DND-41 (cell line): ENCODE data around the gene SPI1.

Source experiments
- ATAC-seq: fragments of 200-7000 bp; cut with Tn5 transposase; 3 replicates; pipeline ENCODE4 v1.9.1; 2021; ENCODE audit warnings: low read depth; ENCODE audit not compliant: insufficient read depth
- DNase-seq: peaks from one replicate; pipeline ENCODE4 v3.0.0-alpha.2; 2020
- H2AFZ ChIP-seq: 2 replicates; pipeline ENCODE4 v1.6.0; 2012; ENCODE audit warnings: low read depth, low read length
- H3K27ac ChIP-seq: 2 replicates; pipeline ENCODE4 v1.5.1; 2012; ENCODE audit warnings: low read length, inconsistent platforms
- H3K27me3 ChIP-seq: fragments of 200-600 bp; sonication (generic); 2 replicates; pipeline ENCODE4 v1.6.0; 2012; ENCODE audit warnings: low read length, mild to moderate bottlenecking, inconsistent platforms; ENCODE audit not compliant: insufficient read depth, poor library complexity
- H3K36me3 ChIP-seq: 2 replicates; pipeline ENCODE4 v1.5.1; 2012; ENCODE audit warnings: low read length, inconsistent platforms; ENCODE audit not compliant: insufficient read depth
- H3K4me1 ChIP-seq: 2 replicates; pipeline ENCODE4 v1.5.1; 2012; ENCODE audit warnings: mild to moderate bottlenecking, low read length; ENCODE audit not compliant: insufficient read depth
- H3K4me2 ChIP-seq: 2 replicates; pipeline ENCODE4 v1.6.0; 2012; ENCODE audit warnings: mild to moderate bottlenecking, moderate library complexity, low read length, inconsistent platforms; ENCODE audit not compliant: insufficient read depth
- H3K4me3 ChIP-seq, 2 experiments: fragments of 200-600 bp in 1 of 2; shearing (Covaris generic) in 1 of 2; 2 replicates each; pipeline ENCODE4 v1.5.1; 2012 to 2016; ENCODE audit warnings: inconsistent platforms in 2 of 2, low read length in 2 of 2, mild to moderate bottlenecking in 2 of 2, low read depth in 1 of 2, moderate library complexity in 1 of 2
- H3K79me2 ChIP-seq: 2 replicates; pipeline ENCODE4 v1.6.0; 2012; ENCODE audit warnings: low read length, inconsistent platforms; ENCODE audit not compliant: insufficient read depth
- H3K9ac ChIP-seq: 2 replicates; pipeline ENCODE4 v1.6.0; 2012; ENCODE audit warnings: low read depth, mild to moderate bottlenecking, inconsistent platforms, low read length, moderate library complexity
- H3K9me3 ChIP-seq: 2 replicates; pipeline ENCODE4 v1.5.1; 2012; ENCODE audit warnings: low read length, moderate library complexity, mild to moderate bottlenecking, inconsistent platforms; ENCODE audit not compliant: insufficient read depth, severe bottlenecking
- H4K20me1 ChIP-seq: 2 replicates; pipeline ENCODE4 v1.6.0; 2012; ENCODE audit warnings: low read length; ENCODE audit not compliant: insufficient read depth
- EZH2 ChIP-seq: IDR thresholded peaks from 3 replicates; pipeline ENCODE4 v1.6.1; 2012; ENCODE audit warnings: borderline replicate concordance, low read depth, mild to moderate bottlenecking, moderate library complexity, low read length, inconsistent platforms; ENCODE audit not compliant: severe bottlenecking
- TF ChIP-seq, protein P1 (sequence below): IDR thresholded peaks from 2 replicates; pipeline ENCODE4 v1.5.1; 2012; ENCODE audit warnings: borderline replicate concordance, low read length, moderate library complexity, mild to moderate bottlenecking; ENCODE audit not compliant: poor library complexity, severe bottlenecking; ENCODE audit errors: extremely low read depth

SPI1 gene

DNA sequence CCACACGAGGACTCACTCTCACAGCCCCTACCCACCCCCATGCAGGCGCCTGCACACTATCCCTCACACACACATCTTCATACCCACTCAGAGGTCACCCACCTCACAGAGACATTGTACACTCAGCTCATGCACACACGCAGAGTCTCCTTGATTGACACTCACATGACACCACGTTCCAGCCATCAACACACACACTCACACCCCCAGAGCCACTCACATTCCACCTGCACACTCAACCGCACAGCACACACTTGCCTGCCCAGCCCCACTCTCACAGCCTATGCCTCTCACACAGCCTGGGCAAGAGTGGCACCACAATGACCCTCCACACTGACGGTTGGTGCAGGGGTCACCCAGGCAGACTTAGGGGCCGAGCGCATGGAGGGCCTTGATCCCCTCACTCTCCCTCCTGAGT, 2.2 kb downstream of the SPI1 start:
- Histone ChIP-seq H3K79me2 (no peaks in the 10 kb centered on the region), H3K4me2 (no peak overlapping the region)

DNA sequence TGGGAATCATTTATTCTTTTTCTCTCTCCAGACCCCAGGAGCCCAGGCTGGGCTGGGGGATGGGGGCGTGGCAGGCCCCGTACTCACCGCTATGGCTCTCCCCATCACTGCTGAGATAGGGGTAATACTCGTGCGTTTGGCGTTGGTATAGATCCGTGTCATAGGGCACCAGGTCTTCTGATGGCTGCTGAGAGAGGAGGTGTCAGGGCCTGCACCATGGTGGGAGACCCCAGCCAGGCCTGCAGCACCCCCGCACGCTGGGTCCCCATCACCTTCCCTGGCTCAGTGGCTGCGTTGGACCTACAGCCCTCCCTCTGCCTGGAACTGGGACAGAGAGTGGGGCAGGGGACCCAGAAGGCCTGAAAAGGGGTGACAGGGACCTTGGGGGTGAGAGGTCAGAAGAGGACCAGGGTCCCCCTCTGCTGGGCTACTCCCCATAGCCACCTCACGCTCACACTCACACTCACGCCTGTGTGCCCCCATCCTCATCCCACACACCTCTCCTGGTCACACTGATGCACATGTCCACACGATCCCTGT, 2.7 kb downstream of the SPI1 start:
- Histone ChIP-seq H3K4me3 (no peak overlapping the region), H3K9ac (no peak overlapping the region), H3K4me1 (no peaks in the 10 kb centered on the region), H3K27me3 (no peaks in the 10 kb centered on the region), H4K20me1 (no peaks in the 10 kb centered on the region), H3K27ac (no peak overlapping the region), H2AFZ (no peak overlapping the region), H3K36me3 (no peaks in the 10 kb centered on the region), H3K4me2 (no peak overlapping the region), H3K9me3 (no peaks in the 10 kb centered on the region), H3K79me2 (no peaks in the 10 kb centered on the region)
- TF ChIP-seq EZH2: no peak
- TF ChIP-seq, protein P1, sequence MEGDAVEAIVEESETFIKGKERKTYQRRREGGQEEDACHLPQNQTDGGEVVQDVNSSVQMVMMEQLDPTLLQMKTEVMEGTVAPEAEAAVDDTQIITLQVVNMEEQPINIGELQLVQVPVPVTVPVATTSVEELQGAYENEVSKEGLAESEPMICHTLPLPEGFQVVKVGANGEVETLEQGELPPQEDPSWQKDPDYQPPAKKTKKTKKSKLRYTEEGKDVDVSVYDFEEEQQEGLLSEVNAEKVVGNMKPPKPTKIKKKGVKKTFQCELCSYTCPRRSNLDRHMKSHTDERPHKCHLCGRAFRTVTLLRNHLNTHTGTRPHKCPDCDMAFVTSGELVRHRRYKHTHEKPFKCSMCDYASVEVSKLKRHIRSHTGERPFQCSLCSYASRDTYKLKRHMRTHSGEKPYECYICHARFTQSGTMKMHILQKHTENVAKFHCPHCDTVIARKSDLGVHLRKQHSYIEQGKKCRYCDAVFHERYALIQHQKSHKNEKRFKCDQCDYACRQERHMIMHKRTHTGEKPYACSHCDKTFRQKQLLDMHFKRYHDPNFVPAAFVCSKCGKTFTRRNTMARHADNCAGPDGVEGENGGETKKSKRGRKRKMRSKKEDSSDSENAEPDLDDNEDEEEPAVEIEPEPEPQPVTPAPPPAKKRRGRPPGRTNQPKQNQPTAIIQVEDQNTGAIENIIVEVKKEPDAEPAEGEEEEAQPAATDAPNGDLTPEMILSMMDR: no peak
- no peak for ATAC-seq
- no peak for DNase-seq

More for the DNA sequence above, 2.2 kb downstream of the SPI1 start:
- Histone ChIP-seq H4K20me1 (no peaks in the 10 kb centered on the region), H3K27me3 (no peaks in the 10 kb centered on the region), H2AFZ (no peak overlapping the region), H3K4me1 (no peaks in the 10 kb centered on the region), H3K27ac (no peak overlapping the region), H3K36me3 (no peaks in the 10 kb centered on the region), H3K9me3 (no peaks in the 10 kb centered on the region), H3K9ac (no peak overlapping the region), H3K4me3 (no peak overlapping the region)
- ATAC-seq: no peak
- TF ChIP-seq, protein P1: no peak
- no peak for TF ChIP-seq EZH2
- no peak for DNase-seq

DNA sequence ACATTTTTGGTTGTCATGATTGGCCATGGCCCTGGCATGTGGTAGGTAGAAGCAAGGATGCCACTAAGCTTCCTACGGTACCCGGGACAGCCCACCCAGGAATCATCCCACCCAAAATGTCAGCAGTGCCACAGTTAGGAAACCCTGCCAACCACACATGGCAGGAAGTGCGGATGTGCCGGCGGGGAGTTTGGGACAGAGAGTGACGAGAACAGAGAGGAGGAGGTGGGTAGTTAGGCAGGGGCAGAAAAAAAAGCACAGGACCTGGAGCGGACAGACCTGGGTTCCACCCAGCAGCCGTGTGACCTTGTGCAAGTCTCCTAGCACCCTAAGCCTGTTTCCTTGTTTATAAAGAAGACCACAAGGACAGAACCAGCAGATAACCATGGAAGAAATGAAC, 3.3 kb downstream of the SPI1 start:
- no peaks in the 10 kb centered on the region for H3K36me3 ChIP-seq
- no peak overlapping the region for H3K4me2 ChIP-seq
- no peaks in the 10 kb centered on the region for H3K4me1 ChIP-seq
- ATAC-seq (no peak), DNase-seq (no peak)
- H3K9me3 ChIP-seq: no peaks in the 10 kb centered on the region
- H4K20me1 ChIP-seq: no peaks in the 10 kb centered on the region
- H3K4me3 ChIP-seq: no peak overlapping the region
- no peak overlapping the region for H3K9ac ChIP-seq
- H3K27ac ChIP-seq: no peak overlapping the region
- no peaks in the 10 kb centered on the region for H3K79me2 ChIP-seq
- no peaks in the 10 kb centered on the region for H3K27me3 ChIP-seq
- no peak for TF ChIP-seq EZH2
- TF ChIP-seq, protein P1: no peak
- no peak overlapping the region for H2AFZ ChIP-seq

DNA sequence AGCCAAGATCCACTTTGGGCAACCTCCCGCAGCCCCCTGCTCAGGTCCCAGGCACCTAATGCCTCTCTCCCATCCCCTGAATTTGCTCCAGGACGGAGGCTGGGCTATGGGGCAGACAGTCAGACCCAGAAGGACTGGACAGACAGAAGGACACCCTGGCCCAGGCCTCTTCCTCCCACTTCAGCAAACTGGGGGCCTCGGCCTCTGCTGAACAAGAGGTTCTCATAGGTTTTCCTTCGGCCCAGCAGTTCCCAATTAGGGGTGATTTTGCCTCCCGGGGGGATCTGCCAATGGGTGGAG, 3.7 kb downstream of the SPI1 start:
- DNase-seq (no peak), ATAC-seq (no peak)
- Histone ChIP-seq H3K27ac (no peak overlapping the region), H4K20me1 (no peaks in the 10 kb centered on the region), H3K9ac (no peak overlapping the region), H3K79me2 (no peaks in the 10 kb centered on the region), H3K4me3 (no peak overlapping the region), H3K27me3 (no peaks in the 10 kb centered on the region), H2AFZ (no peak overlapping the region), H3K4me2 (no peak overlapping the region), H3K9me3 (no peaks in the 10 kb centered on the region), H3K4me1 (no peaks in the 10 kb centered on the region), H3K36me3 (no peaks in the 10 kb centered on the region)
- TF ChIP-seq, protein P1: no peak
- no peak for TF ChIP-seq EZH2
